Activated T-helper 1 cell treated with Interleukin-2 at 50 U/mL for 16 hours (primary cell): ENCODE results near the gene MAP9.
"Not testable (repeated sequence)": the region's sequence is repeated elsewhere in the genome, so short reads cannot be mapped to it uniquely, and the experiment has no call there.

Experiments
- DNase-seq: peaks from one replicate; pipeline ENCODE4 v3.0.0-alpha.2; 2020; ENCODE audit warnings: low read depth

Gene MAP9

DNA sequence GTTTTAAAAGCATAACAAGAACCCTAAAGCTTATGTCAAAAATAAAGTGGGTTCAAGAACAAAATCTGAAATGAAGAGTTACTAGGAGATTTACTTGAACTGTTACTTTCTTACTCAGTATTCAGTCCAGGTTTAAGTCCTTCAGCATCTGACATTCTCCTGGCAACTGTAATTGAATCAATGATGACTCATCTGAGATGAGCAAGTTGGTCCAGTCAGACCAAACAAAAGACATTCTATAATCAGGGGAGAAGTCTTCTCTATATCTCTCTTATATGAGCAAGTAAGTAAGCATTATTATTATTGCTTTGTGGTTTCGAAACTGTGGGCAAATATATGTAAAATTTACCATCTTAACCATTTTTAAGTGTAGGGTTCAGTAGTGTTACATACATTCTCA is 34.6 kb downstream of the MAP9 start:
- DNase-seq = no peak

- no peak for DNase-seq
Measured at GRCh38 chr4:155339999-155340398, 36.8 kb downstream of the MAP9 start.

- DNase-seq = no peak
Measured at GRCh38 chr4:155339588-155339987, 37.2 kb downstream of the MAP9 start.

- no peak for DNase-seq
Measured at GRCh38 chr4:155338196-155338595, 38.6 kb downstream of the MAP9 start.

- no peak for DNase-seq
Measured at GRCh38 chr4:155336242-155336641, 40.5 kb downstream of the MAP9 start.

DNA sequence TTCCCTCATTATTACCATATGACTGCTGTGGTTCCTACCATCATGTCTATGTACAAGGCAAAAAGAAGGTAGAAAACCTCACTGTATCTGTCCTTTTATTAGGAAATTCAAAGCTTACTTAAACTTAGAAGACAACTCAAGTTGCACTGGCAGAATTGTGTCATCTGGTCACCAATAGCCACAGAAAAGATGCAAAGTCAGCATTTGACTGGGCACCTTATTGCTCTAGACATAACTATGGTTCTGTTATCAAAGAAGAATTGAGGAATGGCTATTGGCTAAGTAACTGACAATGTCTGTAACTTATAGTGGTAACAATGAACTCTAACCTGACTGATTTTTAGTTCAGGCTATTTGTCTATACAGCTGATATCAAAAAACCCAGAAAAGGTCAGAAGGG is 45.3 kb downstream of the MAP9 start:
- DNase-seq = no peak

DNA sequence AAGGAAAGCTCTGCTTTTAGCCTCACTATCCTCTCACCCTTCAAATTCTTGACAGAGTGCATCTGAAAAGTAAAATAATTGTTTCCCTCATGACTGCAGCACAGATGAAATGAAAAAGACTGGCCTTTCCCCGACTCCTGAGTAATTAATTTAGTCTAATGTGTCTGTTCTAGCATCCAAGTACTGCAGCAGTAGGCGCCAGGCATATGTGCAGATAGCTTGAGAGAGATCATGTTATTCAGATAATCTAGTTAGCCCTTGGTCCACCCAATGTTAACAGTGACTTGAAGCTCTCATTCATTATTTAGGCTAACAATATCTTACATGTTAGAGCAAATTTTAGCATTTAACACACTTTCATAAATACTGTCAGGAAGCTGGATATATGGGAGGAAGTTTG is 54.0 kb downstream of the MAP9 start:
- no peak for DNase-seq

DNA sequence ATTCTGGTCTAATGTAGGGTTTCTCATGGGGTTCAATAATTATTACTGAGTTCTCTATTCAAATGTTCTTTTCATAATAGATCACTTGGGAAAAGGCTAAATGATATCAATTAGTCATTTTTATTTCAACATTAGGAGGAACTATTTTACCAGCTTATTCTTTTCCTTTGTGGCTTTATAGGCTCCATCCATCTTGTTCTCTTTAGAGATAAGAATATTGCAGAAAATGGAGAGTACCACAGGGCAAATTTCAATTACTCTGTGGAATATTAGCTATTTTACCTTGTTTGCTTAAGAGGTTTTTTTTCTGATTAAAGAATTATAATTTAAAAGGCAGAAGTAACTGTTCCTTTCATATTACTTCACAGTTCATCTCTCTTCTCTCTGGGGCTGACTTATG is 55.8 kb downstream of the MAP9 start:
- DNase-seq = no peak

DNA sequence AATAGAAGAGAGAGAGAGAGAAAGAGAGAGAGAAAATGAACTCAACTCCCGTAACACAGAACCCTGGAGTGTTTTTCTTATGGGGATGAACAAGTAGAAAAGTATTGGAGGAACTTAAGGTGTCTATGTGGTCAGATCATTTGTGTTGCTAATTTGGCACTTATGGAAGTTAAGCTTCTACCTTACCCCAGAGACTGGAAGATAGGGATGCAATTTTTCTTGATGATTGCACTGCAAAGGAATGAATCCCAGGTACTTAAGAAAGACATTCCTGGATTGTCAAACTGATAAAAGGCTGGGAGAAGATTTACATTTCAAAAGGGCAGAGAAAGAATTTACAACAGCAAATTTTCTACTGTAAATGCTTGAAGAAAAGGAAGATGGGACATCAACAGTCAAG is 57.2 kb downstream of the MAP9 start:
- DNase-seq = no peak

DNA sequence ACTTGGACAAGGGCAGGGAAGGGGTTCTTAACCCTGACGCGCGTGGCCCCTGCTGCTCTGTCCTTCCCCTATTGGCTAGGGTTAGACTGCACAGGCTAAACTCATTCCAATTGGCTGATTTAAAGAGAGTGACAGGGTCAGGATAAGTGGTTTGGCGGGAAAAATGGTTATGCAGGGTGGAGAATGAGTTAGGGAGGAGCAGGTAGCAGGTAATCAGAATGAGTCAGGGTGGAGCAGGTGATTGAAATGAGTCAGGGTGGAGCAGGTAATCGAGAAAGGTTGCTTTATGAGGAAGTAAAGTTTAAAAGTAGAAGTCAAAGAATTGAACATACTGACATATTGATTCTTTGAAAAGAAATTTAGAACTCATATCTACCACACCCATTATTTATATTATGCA is 64.7 kb downstream of the MAP9 start:
- not testable (repeated sequence) for DNase-seq

DNA sequence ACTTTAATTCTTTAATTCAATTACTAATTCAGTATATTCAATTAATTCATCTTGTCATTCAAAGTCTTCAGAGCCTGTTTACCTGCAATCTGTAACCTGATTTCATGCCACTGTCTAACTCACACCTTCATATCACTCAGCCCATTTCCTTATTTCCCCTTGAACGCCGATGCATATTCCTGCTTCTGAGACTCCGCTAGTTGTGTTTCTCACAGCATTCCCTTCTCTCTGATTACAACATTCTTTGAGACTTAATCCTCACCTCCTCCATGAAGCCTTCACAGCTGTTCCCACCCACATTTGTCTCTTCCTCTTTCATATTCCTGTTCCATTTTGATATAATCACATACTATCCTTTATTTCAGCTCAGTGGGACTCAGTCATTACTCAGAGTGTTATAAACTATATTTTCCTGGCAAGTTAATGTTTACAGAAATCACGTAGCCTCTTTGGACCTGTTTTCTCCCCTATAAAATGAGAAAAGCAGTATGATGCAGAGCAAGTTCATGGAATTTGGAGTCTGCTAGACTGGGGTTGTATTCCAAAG is 69.0 kb downstream of the MAP9 start:
- DNase-seq = no peak

DNA sequence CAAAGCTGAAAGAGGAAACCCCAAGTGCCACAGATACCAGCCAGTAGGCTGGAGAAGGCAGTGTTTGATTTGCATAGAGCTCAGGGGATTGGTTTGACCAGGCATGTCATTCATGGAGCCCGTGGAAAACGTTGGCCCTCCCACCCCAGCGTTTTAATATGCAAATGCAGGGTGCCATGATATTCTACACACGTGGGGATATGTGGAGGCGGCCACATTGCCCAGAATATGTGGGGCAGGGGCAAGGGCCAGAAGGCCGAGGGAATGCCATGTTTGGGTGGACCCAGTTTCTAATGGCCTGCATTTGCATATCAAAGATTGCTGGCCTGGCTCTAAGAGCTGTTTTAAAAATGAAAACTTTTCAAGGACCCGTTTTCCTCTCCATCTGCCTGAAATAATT is 71.1 kb downstream of the MAP9 start:
- DNase-seq = no peak

GRCh38 chr4:155304375-155304774 is 72.4 kb downstream of the MAP9 start:
- DNase-seq = no peak

GRCh38 chr4:155299103-155299502 is 77.7 kb downstream of the MAP9 start:
- no peak for DNase-seq
